HepG2 (cell line): ENCODE results near the gene C19orf18. TPM values are rescaled to one million over a fixed set of nuclear protein-coding genes. Genes with fewer than 3 reads are reported as not detected.
A peak's percentile ranks its signal among the peaks of the same experiment; 100 is the strongest.

Experiments
- ATF6 ChIP-seq: sonication (generic); formaldehyde crosslinking; conservative IDR thresholded peaks from 2 replicates; pipeline ENCODE4 v1.4.0; 2020; ENCODE audit warnings: missing genetic modification reagents
- CEBPB ChIP-seq: IDR thresholded peaks from 2 replicates; pipeline ENCODE4 v1.6.1; 2011; ENCODE audit warnings: low read depth, low read length, improper control_type of control experiment, borderline replicate concordance
- CTCF ChIP-seq: sonication (generic); formaldehyde crosslinking; IDR thresholded peaks from 2 replicates; pipeline ENCODE4 v1.5.0; 2020; ENCODE audit warnings: mild to moderate bottlenecking, missing genetic modification reagents, moderate library complexity
- E2F2 ChIP-seq: sonication (generic); formaldehyde crosslinking; IDR thresholded peaks from 2 replicates; pipeline ENCODE4 v1.4.0; 2020; ENCODE audit warnings: missing genetic modification reagents, borderline replicate concordance
- EEA1 ChIP-seq: sonication (generic); formaldehyde crosslinking; IDR thresholded peaks from 2 replicates; pipeline ENCODE4 v1.5.1; 2020; ENCODE audit warnings: mild to moderate bottlenecking, missing genetic modification reagents, borderline replicate concordance
- IRF2 ChIP-seq: IDR thresholded peaks from 2 replicates; pipeline ENCODE4 v1.6.1; 2018; ENCODE audit warnings: missing genetic modification reagents, missing compliant biosample characterization
- IRX3 ChIP-seq: sonication (generic); formaldehyde crosslinking; IDR thresholded peaks from 2 replicates; pipeline ENCODE4 v1.8.1; 2023; ENCODE audit warnings: mild to moderate bottlenecking, low read depth, missing genetic modification reagents, borderline replicate concordance
- KDM3A ChIP-seq: IDR thresholded peaks from 2 replicates; pipeline ENCODE4 v1.6.1; 2018; ENCODE audit warnings: low read depth, missing compliant biosample characterization
- KLF11 ChIP-seq: IDR thresholded peaks from 2 replicates; pipeline ENCODE4 v1.6.1; 2016; ENCODE audit warnings: missing compliant biosample characterization
- MYPOP ChIP-seq: sonication (generic); formaldehyde crosslinking; IDR thresholded peaks from 2 replicates; pipeline ENCODE4 v1.8.1; 2023; ENCODE audit warnings: mild to moderate bottlenecking, moderate library complexity, missing genetic modification reagents
- NBN ChIP-seq: fragments of 450-650 bp; conservative IDR thresholded peaks from 2 replicates; pipeline ENCODE4 v1.6.1; 2017
- PHF21A ChIP-seq: sonication (generic); formaldehyde crosslinking; IDR thresholded peaks from 2 replicates; pipeline ENCODE4 v1.5.0; 2020; ENCODE audit warnings: mild to moderate bottlenecking, missing genetic modification reagents
- SSRP1 ChIP-seq: IDR thresholded peaks from 2 replicates; pipeline ENCODE4 v1.6.1; 2016; ENCODE audit warnings: control low read depth
- TBX3 ChIP-seq: fragments of 450-650 bp; IDR thresholded peaks from 2 replicates; pipeline ENCODE4 v1.6.1; 2017; ENCODE audit warnings: antibody characterized with exemption, mild to moderate bottlenecking, inconsistent platforms, borderline replicate concordance
- YY1 ChIP-seq: IDR thresholded peaks from 2 replicates; pipeline ENCODE4 v1.6.1; 2011; ENCODE audit warnings: low read length, low read depth, moderate library complexity, mild to moderate bottlenecking; ENCODE audit not compliant: insufficient read depth, insufficient replicate concordance
- ZNF207 ChIP-seq: fragments of 450-650 bp; IDR thresholded peaks from 2 replicates; pipeline ENCODE4 v1.6.1; 2016; ENCODE audit warnings: antibody characterized with exemption, borderline replicate concordance
- ZNF3 ChIP-seq: IDR thresholded peaks from 2 replicates; pipeline ENCODE4 v1.7.0; 2017; ENCODE audit warnings: inconsistent platforms
- ZNF317 ChIP-seq: sonication (generic); formaldehyde crosslinking; IDR thresholded peaks from 2 replicates; pipeline ENCODE4 v1.5.0; 2020; ENCODE audit warnings: mild to moderate bottlenecking, missing genetic modification reagents
- ZNF333 ChIP-seq: sonication (generic); formaldehyde crosslinking; IDR thresholded peaks from 2 replicates; pipeline ENCODE4 v1.4.0; 2020; ENCODE audit warnings: mild to moderate bottlenecking, missing genetic modification reagents, borderline replicate concordance
- ZNF33A ChIP-seq: sonication (generic); formaldehyde crosslinking; IDR thresholded peaks from 2 replicates; pipeline ENCODE4 v1.5.1; 2020; ENCODE audit warnings: missing genetic modification reagents, mild to moderate bottlenecking, moderate library complexity, borderline replicate concordance
- ZNF468 ChIP-seq: sonication (generic); formaldehyde crosslinking; IDR thresholded peaks from 2 replicates; pipeline ENCODE4 v1.8.0; 2022; ENCODE audit warnings: mild to moderate bottlenecking, moderate library complexity, missing genetic modification reagents
- ZNF549 ChIP-seq: sonication (generic); formaldehyde crosslinking; IDR thresholded peaks from 2 replicates; pipeline ENCODE4 v1.5.0; 2020; ENCODE audit warnings: missing genetic modification reagents
- ZNF567 ChIP-seq: sonication (generic); formaldehyde crosslinking; IDR thresholded peaks from 2 replicates; pipeline ENCODE4 v1.8.1; 2023; ENCODE audit warnings: mild to moderate bottlenecking, missing genetic modification reagents, borderline replicate concordance
- ZNF841 ChIP-seq: sonication (generic); formaldehyde crosslinking; IDR thresholded peaks from 2 replicates; pipeline ENCODE4 v1.8.1; 2023; ENCODE audit warnings: missing genetic modification reagents, borderline replicate concordance
- ZSCAN20 ChIP-seq: sonication (generic); formaldehyde crosslinking; IDR thresholded peaks from 2 replicates; pipeline ENCODE4 v1.4.0; 2020; ENCODE audit warnings: missing genetic modification reagents, mild to moderate bottlenecking, borderline replicate concordance
- polyA plus RNA-seq, 8 experiments: library from polyadenylated mRNA; depleted of rRNA in 3 of 8; stranded (reverse) in 7 of 8; unstranded in 1 of 8; fragments of >200 nt; fragmentation: Illumina TruSeq in 4 of 8; extraction: Trizol in 4 of 8; gene quantifications; 2 replicates each; pipeline versions ENCODE4 v1.2.1 to v1.2.3, GENCODE V29; 2011 to 2016; ENCODE audit warnings: low read depth in 4 of 8, missing spikeins in 1 of 8, mixed read lengths in 1 of 8; ENCODE audit not compliant: insufficient read depth in 1 of 8
- total RNA-seq, 5 experiments: library from RNA; depleted of rRNA; stranded (reverse); fragments of >200 nt; fragmentation: Illumina TruSeq; extraction: Trizol; gene quantifications; 2 replicates each; pipeline ENCODE4 v1.2.3, GENCODE V29; 2016; ENCODE audit warnings: low read depth in 1 of 5

C19orf18 gene
- total and polyA plus RNA-seq, 2 of the 13 experiments (the other 11 are each of a cell fraction or from before 2014, with no cell fraction given), result 0.38 to 0.55 TPM

GRCh38 chr19:57947419-57948134, 26.8 kb downstream of the C19orf18 start, which contains the start of gene ZNF256 (continued):
- TF ChIP-seq CEBPB, result no peak
- no peak for TF ChIP-seq ZNF207
- TF ChIP-seq MYPOP (CRISPR knock-in tag), result peak; percentile 53; the same call in 1 of the 2 replicates
- TF ChIP-seq ZNF549 (CRISPR knock-in tag), result no peak
- no peak for TF ChIP-seq NBN
- TF ChIP-seq SSRP1 (CRISPR knock-in tag), result no peak
- peak; percentile 99 for TF ChIP-seq IRF2 (CRISPR knock-in tag)
- TF ChIP-seq ZSCAN20 (CRISPR knock-in tag), result no peak
- no peak for TF ChIP-seq KLF11 (CRISPR knock-in tag)
- no peak for TF ChIP-seq EEA1 (CRISPR knock-in tag)
- TF ChIP-seq ZNF317 (CRISPR knock-in tag), result no peak
- no peak for TF ChIP-seq ZNF841 (CRISPR knock-in tag)
- TF ChIP-seq E2F2, result no peak
- 0 out of 2 replicates have a peak, but pooled peaks have one; percentile 74 for TF ChIP-seq ZNF33A
- TF ChIP-seq TBX3, result no peak
- no peak for TF ChIP-seq ZNF3
- no peak for TF ChIP-seq ZNF567 (CRISPR knock-in tag)
- TF ChIP-seq ZNF333 (CRISPR knock-in tag), result no peak
- TF ChIP-seq PHF21A (CRISPR knock-in tag), result peak; percentile 61; the same call in 1 of the 2 replicates
- TF ChIP-seq YY1, result peak; percentile 55
- TF ChIP-seq ZNF468, result no peak
- TF ChIP-seq ATF6 (CRISPR knock-in tag), result 0 out of 2 replicates have a peak, but pooled peaks have one; percentile 42
- TF ChIP-seq KDM3A (CRISPR knock-in tag), result peak; percentile 29; the same call in 1 of the 2 replicates
- TF ChIP-seq CTCF (CRISPR knock-in tag), result peak; percentile 93
- 0 out of 2 replicates have a peak, but pooled peaks have one; percentile 28 for TF ChIP-seq IRX3 (CRISPR knock-in tag)
